ENCODE data around the gene ZNF592. TPM values are rescaled to one million over a fixed set of nuclear protein-coding genes. Genes with fewer than 3 reads are reported as not detected.

ZNF592 gene
- total and polyA plus RNA-seq, 2 experiments from 2014 or later: 14.4 to 17.6 TPM

- Histone ChIP-seq H3K9me2 (replicated peaks; ENCODE audit: insufficient read depth) (no peaks in the 10 kb centered on the region), H3K79me2 (no peaks in the 10 kb centered on the region), H4K20me1 (ENCODE audit: insufficient read depth, poor library complexity, severe bottlenecking) (no peaks in the 10 kb centered on the region), H3K36me3 (replicated peaks; ENCODE audit: insufficient read depth, low read depth) (no peaks in the 10 kb centered on the region), H3K4me1 (ENCODE audit: insufficient read depth) (no peaks in the 10 kb centered on the region), H3K27ac (no peak overlapping the region), H3K4me3 (no peak overlapping the region), H3K27me3 (no peaks in the 10 kb centered on the region), H3K4me2 (no peak overlapping the region), H2AFZ (no peak overlapping the region), H3K9me3 (ENCODE audit: low read depth) (no peaks in the 10 kb centered on the region)
- DNase-seq (ENCODE audit: low spot score): no peak
- WGBS (ENCODE audit: low lambda C conversion rate, missing lambda C conversion rate): 93% methylated on average over 7 of the region's 7 CpGs
- no peak for TF ChIP-seq CTCF (IDR thresholded peaks at IDR 0.05; ENCODE audit: poor library complexity)
- TF ChIP-seq EZH2phosphoT487 (IDR thresholded peaks at IDR 0.05; ENCODE audit: low read depth, severe bottlenecking, unreplicated experiment): no peak
- TF ChIP-seq EZH2 (IDR thresholded peaks at IDR 0.05; ENCODE audit: borderline replicate concordance): no peak
Measured at GRCh38 chr15:84810073-84810840, 61.9 kb downstream of the ZNF592 start.

- DNase-seq (ENCODE audit: low spot score): no peak
- Histone ChIP-seq H3K27ac (no peak overlapping the region), H2AFZ (no peak overlapping the region), H3K27me3 (no peaks in the 10 kb centered on the region), H3K36me3 (replicated peaks; ENCODE audit: insufficient read depth, low read depth) (no peaks in the 10 kb centered on the region), H3K4me1 (ENCODE audit: insufficient read depth) (no peaks in the 10 kb centered on the region), H3K79me2 (no peaks in the 10 kb centered on the region), H3K4me2 (no peak overlapping the region), H3K9me3 (ENCODE audit: low read depth) (no peaks in the 10 kb centered on the region), H3K4me3 (no peak overlapping the region), H4K20me1 (ENCODE audit: insufficient read depth, poor library complexity, severe bottlenecking) (no peaks in the 10 kb centered on the region), H3K9me2 (replicated peaks; ENCODE audit: insufficient read depth) (no peaks in the 10 kb centered on the region)
- TF ChIP-seq CTCF (IDR thresholded peaks at IDR 0.05; ENCODE audit: poor library complexity): no peak
- TF ChIP-seq EZH2phosphoT487 (IDR thresholded peaks at IDR 0.05; ENCODE audit: low read depth, severe bottlenecking, unreplicated experiment): no peak
- no peak for TF ChIP-seq EZH2 (IDR thresholded peaks at IDR 0.05; ENCODE audit: borderline replicate concordance)
- 87% methylated on average over 4 of the region's 4 CpGs for WGBS (ENCODE audit: low lambda C conversion rate, missing lambda C conversion rate)
Measured at GRCh38 chr15:84811151-84811550, 62.8 kb downstream of the ZNF592 start.

GRCh38 chr15:84811828-84812227 lies 63.4 kb downstream of the ZNF592 start:
- TF ChIP-seq EZH2 (IDR thresholded peaks at IDR 0.05; ENCODE audit: borderline replicate concordance) (no peak), EZH2phosphoT487 (IDR thresholded peaks at IDR 0.05; ENCODE audit: low read depth, severe bottlenecking, unreplicated experiment) (no peak), CTCF (IDR thresholded peaks at IDR 0.05; ENCODE audit: poor library complexity) (no peak)
- Histone ChIP-seq H3K36me3 (replicated peaks; ENCODE audit: insufficient read depth, low read depth) (no peaks in the 10 kb centered on the region), H3K79me2 (no peaks in the 10 kb centered on the region), H3K4me3 (no peak overlapping the region), H4K20me1 (ENCODE audit: insufficient read depth, poor library complexity, severe bottlenecking) (no peaks in the 10 kb centered on the region), H3K4me1 (ENCODE audit: insufficient read depth) (no peaks in the 10 kb centered on the region), H3K9me3 (ENCODE audit: low read depth) (no peaks in the 10 kb centered on the region), H2AFZ (no peak overlapping the region), H3K9me2 (replicated peaks; ENCODE audit: insufficient read depth) (no peaks in the 10 kb centered on the region), H3K27ac (no peak overlapping the region), H3K27me3 (no peaks in the 10 kb centered on the region), H3K4me2 (no peak overlapping the region)
- no peak for DNase-seq (ENCODE audit: low spot score)

All from hepatocyte (in vitro differentiated cells).